Sigmoid colon (tissue), 7 donors: ENCODE results near the gene CERS2. TPM values are rescaled to one million over a fixed set of nuclear protein-coding genes. Genes with fewer than 3 reads are reported as not detected.
A peak's percentile ranks its signal among the peaks of the same experiment; 100 is the strongest.

Source experiments
- DNase-seq: peaks from one replicate; pipeline ENCODE4 v3.0.0-alpha.2; 2019
- H3K27ac ChIP-seq, 4 donors: fragments of 200-600 bp; sonication (generic); one replicate each; pipeline ENCODE4 v1.5.1; 2016 to 2019; ENCODE audit warnings: mild to moderate bottlenecking in 1 of 4
- H3K27me3 ChIP-seq, 3 donors: fragments of 200-600 bp; sonication (generic); one replicate each; pipeline ENCODE4 v1.5.1; 2019; ENCODE audit warnings: mild to moderate bottlenecking in 1 of 3
- H3K36me3 ChIP-seq, 4 donors: fragments of 200-600 bp; sonication (generic); one replicate each; pipeline ENCODE4 v1.5.1; 2016 to 2019
- H3K4me1 ChIP-seq, 4 donors: fragments of 200-600 bp; sonication (generic); one replicate each; pipeline ENCODE4 v1.5.1; 2017 to 2019
- H3K4me3 ChIP-seq, 4 donors: fragments of 200-600 bp; sonication (generic); one replicate each; pipeline ENCODE4 v1.5.1; 2017 to 2019; ENCODE audit warnings: mild to moderate bottlenecking in 2 of 4, moderate library complexity in 1 of 4
- H3K9me3 ChIP-seq, 4 donors: fragments of 200-600 bp in 3 of 4; sonication (generic) in 3 of 4; one replicate each; pipeline versions ENCODE4 v1.5.1 to v1.6.1; 2013 to 2019
- EP300 ChIP-seq, 4 donors: sonication (generic); formaldehyde crosslinking; IDR thresholded peaks; one replicate each; pipeline ENCODE4 v1.6.1; 2017; ENCODE audit warnings: antibody characterized with exemption in 4 of 4
- POLR2A ChIP-seq, 2 donors: fragments of 450-650 bp; IDR thresholded peaks; one replicate each; pipeline ENCODE4 v1.6.1; 2016; ENCODE audit warnings: antibody characterized with exemption in 2 of 2, mild to moderate bottlenecking in 2 of 2, moderate library complexity in 2 of 2
- POLR2AphosphoS5 ChIP-seq, 4 donors: sonication (generic); formaldehyde crosslinking; IDR thresholded peaks; one replicate each; pipeline ENCODE4 v1.6.1; 2017; ENCODE audit warnings: antibody characterized with exemption in 4 of 4
- WGBS, 2 donors: extraction: QIAGEN DNeasy Blood & Tissue Kit; methylation state at CpG; one replicate each; pipeline ENCODE4 v1.1.7; 2013; 5-methylcytosine and 5-hydroxymethylcytosine counted together
- intact Hi-C: fragments of 100-400 bp; cut with DNase I; formaldehyde crosslinking; loops from one replicate; pipeline ENCODE4 v1.15.1; 2023
- polyA plus RNA-seq, 3 donors: library from polyadenylated mRNA; stranded (reverse); fragments of 200-250 nt; gene quantifications; one replicate each; pipeline ENCODE4 v1.2.3, GENCODE V29; 2013
- total RNA-seq, 4 donors: library from RNA; depleted of rRNA; stranded (reverse); fragments of >200 nt; gene quantifications; one replicate each; pipeline ENCODE4 v1.1.0, GENCODE V29; 2016
- TF ChIP-seq, protein P1 (sequence below), 4 experiments: fragments of 450-650 bp in 3 of 4; fragments of 200-600 bp in 1 of 4; IDR thresholded peaks; one replicate each; pipeline ENCODE4 v1.5.1; 2016 to 2019; ENCODE audit warnings: antibody characterized with exemption in 4 of 4, mild to moderate bottlenecking in 3 of 4, moderate library complexity in 2 of 4
- donor health status: healthy with polysubstance abuse.
- donor health status: Bipolar disorder and iron deficiency.
- donor health status: healthy.

CERS2 gene
- total and polyA plus RNA-seq, 7 donors: 50.6 to 115 (median 82.0) TPM

DNA sequence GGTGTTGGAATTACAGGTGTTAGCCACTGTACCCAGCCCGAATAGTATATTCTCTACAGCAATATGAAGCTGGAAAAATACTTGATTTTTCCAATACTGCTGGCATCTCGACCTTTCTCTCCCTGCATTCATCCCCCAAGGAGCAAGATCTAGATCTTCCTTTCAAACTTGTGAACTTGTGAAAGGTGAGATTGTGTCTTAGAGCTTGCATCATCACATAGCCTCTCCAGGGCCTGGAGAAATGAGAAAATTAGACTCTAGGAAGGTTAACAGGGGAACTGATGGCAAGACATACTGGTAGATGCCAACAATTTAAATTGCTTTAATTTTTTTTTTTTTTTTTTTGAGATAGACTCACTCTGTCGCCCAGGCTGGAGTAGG is 35.7 kb upstream of the CERS2 start:
- TF ChIP-seq EP300 (IDR thresholded peaks at IDR 0.05) (no peak), POLR2AphosphoS5 (IDR thresholded peaks at IDR 0.05) (no peak), POLR2A (IDR thresholded peaks at IDR 0.05) (no peak)
- TF ChIP-seq, protein P1, sequence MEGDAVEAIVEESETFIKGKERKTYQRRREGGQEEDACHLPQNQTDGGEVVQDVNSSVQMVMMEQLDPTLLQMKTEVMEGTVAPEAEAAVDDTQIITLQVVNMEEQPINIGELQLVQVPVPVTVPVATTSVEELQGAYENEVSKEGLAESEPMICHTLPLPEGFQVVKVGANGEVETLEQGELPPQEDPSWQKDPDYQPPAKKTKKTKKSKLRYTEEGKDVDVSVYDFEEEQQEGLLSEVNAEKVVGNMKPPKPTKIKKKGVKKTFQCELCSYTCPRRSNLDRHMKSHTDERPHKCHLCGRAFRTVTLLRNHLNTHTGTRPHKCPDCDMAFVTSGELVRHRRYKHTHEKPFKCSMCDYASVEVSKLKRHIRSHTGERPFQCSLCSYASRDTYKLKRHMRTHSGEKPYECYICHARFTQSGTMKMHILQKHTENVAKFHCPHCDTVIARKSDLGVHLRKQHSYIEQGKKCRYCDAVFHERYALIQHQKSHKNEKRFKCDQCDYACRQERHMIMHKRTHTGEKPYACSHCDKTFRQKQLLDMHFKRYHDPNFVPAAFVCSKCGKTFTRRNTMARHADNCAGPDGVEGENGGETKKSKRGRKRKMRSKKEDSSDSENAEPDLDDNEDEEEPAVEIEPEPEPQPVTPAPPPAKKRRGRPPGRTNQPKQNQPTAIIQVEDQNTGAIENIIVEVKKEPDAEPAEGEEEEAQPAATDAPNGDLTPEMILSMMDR (IDR thresholded peaks at IDR 0.05): no peak
- intact Hi-C loops: no loop called here
- Histone ChIP-seq H3K4me3 (no peak overlapping the region), H3K36me3 (no peaks in the 10 kb centered on the region), H3K27ac (no peak overlapping the region), H3K4me1 (peaks cover 0 to 62% (median 49%) of the 10 kb centered on the region in 4 donors), H3K9me3 (no peaks in the 10 kb centered on the region), H3K27me3 (no peaks in the 10 kb centered on the region)
- WGBS, 2 donors: 90 to 95% methylated on average over 3 of the region's 3 CpGs
- no peak for DNase-seq

DNA sequence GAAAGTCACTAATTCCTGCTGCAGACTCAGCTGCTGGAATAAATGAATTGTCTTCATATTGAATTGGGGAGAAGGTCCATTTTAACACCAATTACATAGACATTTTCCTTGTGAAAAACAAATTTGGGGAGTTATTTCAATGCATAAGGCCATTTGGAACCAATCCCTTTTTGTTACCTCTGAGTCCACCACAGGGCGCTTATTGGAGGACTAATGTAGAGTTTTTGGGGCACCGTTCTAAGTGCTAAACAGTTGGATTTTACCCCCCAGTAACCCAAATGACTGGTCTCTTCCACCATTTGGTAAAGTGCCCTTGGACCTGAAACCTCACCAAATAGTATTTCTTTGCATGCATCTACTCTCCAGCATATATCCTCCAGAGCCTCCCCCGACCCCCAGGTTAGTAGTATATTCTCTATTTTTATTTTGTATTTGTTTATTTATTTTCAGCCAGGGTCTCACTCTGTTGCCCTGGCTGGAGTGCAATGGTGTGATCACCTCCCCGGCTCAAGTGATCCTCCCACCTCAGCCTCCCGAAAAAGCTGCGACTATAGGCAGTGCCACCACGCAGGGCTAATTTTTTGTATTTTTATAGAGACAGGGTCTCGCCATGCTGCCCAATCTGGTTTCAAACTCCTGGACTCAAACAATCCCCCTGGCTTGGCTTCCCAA is 35.2 kb upstream of the CERS2 start:
- 94 to 96% methylated on average over 8 of the region's 8 CpGs for WGBS, 2 donors
- peak overlapping the region; percentile 85 to 93 (median 88) for H3K27ac ChIP-seq
- intact Hi-C loops: no loop called here
- no peak for DNase-seq
- no peak overlapping the region for H3K4me3 ChIP-seq
- peaks cover 0 to 67% (median 54%) of the 10 kb centered on the region in 4 donors for H3K4me1 ChIP-seq
- no peaks in the 10 kb centered on the region for H3K9me3 ChIP-seq
- H3K36me3 ChIP-seq: no peaks in the 10 kb centered on the region
- TF ChIP-seq EP300 (IDR thresholded peaks at IDR 0.05): no peak
- TF ChIP-seq POLR2AphosphoS5 (IDR thresholded peaks at IDR 0.05): no peak
- TF ChIP-seq POLR2A (IDR thresholded peaks at IDR 0.05): no peak
- TF ChIP-seq, protein P1 (IDR thresholded peaks at IDR 0.05): no peak
- no peaks in the 10 kb centered on the region for H3K27me3 ChIP-seq

DNA sequence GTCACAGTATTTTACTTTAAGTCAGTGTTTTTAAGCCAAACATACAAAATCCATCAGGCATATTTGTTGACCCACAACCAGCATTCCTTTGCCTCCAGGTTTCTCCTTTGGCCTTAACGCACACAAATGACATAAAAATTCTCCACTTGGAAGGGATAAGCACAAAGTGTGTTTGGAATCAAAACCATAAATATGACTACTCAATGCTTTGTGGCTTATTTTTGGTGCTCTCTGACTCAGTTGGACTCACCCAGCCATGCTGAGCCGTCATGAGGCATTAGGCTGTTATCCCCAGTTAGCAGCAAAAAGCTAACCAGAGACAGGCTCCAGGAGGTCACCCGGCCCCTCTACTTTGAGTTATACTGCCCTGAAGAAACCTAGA is 34.6 kb upstream of the CERS2 start:
- 24 to 61% methylated on average over 3 of the region's 3 CpGs for WGBS, 2 donors
- Histone ChIP-seq H3K36me3 (no peaks in the 10 kb centered on the region), H3K9me3 (no peaks in the 10 kb centered on the region), H3K4me1 (peaks cover 0 to 73% (median 58%) of the 10 kb centered on the region in 4 donors), H3K4me3 (peak overlapping the region; percentile 70 to 84 (median 82)), H3K27me3 (no peaks in the 10 kb centered on the region), H3K27ac (peak overlapping the region; percentile 85 to 93 (median 88))
- intact Hi-C loops: no loop called here
- no peak for DNase-seq
- TF ChIP-seq POLR2AphosphoS5 (IDR thresholded peaks at IDR 0.05) (no peak), POLR2A (IDR thresholded peaks at IDR 0.05) (no peak), EP300 (IDR thresholded peaks at IDR 0.05) (no peak)
- TF ChIP-seq, protein P1 (IDR thresholded peaks at IDR 0.05): no peak

DNA sequence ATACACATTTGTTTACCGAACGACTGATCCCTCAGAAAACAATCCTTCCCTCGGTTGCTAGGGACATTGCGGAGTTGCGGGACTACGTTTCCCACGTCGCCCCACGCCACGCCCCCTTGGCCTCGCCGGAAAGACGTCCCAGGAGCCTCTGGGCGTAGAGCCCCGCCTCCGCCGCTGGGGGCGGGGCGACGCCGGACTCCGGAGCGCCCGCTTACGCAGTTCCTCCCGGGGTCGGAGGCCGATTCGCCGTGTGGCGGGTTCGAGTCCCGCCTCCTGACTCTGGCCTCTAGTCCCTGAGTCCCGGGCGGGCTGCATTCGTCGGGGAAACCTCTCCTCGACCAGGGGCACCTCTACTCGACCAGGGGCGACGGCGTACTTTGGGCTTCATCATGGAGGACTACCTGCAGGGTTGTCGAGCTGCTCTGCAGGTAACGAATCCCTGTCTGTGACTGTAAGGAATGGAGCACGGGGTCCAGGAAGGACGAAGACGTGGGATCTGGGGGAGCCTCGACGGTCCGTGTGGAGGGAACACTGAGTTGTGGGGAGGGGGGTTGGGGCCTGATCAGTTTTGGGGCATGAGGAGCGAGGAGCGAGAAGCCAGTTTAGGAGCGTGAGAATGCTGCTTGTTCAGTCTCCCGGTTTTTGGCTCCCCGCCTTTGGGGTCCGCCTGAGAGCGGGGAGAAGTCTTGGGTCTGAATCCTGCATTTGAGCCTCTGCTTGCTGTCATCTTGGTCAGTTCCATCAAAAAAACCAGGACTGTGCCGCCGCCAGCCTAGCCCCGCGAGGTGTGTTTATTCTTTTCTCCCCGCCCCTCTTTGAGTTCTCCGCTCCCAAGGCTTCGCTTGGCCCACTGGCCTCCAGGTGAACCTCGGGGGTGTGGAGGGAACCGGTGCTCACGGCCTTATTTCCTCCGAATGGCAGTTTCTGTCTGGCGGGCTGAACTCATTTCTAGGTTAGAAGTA is 33.9 kb upstream of the CERS2 start, which contains the start of gene PRUNE1:
Gene PRUNE1 (plus strand): TSS at position 206 of the 962 bp plus-strand sequence. CDS start 184 bp downstream, at position 390.
- Histone ChIP-seq H3K36me3 (no peaks in the 10 kb centered on the region), H3K4me3 (peak within 1 kb of the TSS; percentile 70 to 84 (median 82)), H3K9me3 (no peaks in the 10 kb centered on the region), H3K4me1 (peaks cover 0 to 73% (median 58%) of the 10 kb centered on the region in 4 donors), H3K27me3 (no peaks in the 10 kb centered on the region), H3K27ac (peak within 1 kb of the TSS; percentile 85 to 93 (median 88))
- WGBS, 2 donors: 0 to 1% methylated on average over 69 of the region's 69 CpGs
- TF ChIP-seq POLR2A (IDR thresholded peaks at IDR 0.05) (peak; percentile 17 to 37), EP300 (IDR thresholded peaks at IDR 0.05) (peak in 1 of 4 donors; percentile 48), POLR2AphosphoS5 (IDR thresholded peaks at IDR 0.05) (peak; percentile 74 to 87 (median 84))
- TF ChIP-seq, protein P1 (IDR thresholded peaks at IDR 0.05): no peak
- peak; percentile 98 for DNase-seq
- intact Hi-C loops: no loop called here
